Liver (tissue), 3 donors: Measurements from ENCODE around the gene CENPX.

Experiments used
- FOXA1 ChIP-seq: IDR thresholded peaks from 2 replicates; pipeline ENCODE4 v1.6.1; 2016; ENCODE audit warnings: antibody characterized with exemption
- TAF1 ChIP-seq: conservative IDR thresholded peaks from 2 replicates; pipeline ENCODE4 v1.6.1; 2016; ENCODE audit warnings: antibody characterized with exemption, mild to moderate bottlenecking
- TF ChIP-seq, protein P1 (sequence below): fragments of 150-350 bp; IDR thresholded peaks from 2 replicates; pipeline ENCODE4 v1.5.1; 2017; ENCODE audit warnings: improper control_type of control experiment, low read depth, low read length; ENCODE audit not compliant: missing input control
- donor health status: healthy.
- donor health status: healthy.

DNA sequence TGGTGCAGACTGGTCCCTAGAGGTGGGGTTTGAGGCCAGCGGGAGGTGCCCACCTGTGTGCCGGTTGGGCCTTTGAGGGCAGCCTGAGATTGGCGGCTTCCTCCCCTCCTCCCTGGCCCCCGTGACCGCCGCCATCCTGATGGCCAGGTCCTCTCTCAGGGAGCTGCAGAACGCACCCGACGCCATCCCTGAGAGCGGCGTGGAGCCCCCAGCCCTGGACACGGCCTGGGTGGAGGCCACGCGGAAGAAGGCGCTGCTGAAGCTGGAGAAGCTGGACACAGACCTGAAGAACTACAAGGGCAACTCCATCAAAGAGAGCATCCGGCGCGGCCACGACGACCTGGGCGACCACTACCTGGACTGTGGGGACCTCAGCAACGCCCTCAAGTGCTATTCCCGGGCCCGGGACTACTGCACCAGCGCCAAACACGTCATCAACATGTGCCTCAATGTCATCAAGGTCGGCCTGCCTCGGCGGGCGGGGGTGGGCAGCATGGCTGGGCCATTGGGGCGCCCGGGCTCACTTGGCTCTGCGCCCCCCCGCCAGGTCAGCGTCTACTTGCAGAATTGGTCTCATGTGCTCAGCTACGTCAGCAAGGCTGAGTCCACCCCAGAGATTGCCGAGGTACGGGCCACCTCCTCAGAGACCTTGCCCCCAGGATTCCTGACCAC is 31.8 kb upstream of the CENPX start:
- TF ChIP-seq TAF1 (no peak), FOXA1 (no peak)
- TF ChIP-seq, protein P1, sequence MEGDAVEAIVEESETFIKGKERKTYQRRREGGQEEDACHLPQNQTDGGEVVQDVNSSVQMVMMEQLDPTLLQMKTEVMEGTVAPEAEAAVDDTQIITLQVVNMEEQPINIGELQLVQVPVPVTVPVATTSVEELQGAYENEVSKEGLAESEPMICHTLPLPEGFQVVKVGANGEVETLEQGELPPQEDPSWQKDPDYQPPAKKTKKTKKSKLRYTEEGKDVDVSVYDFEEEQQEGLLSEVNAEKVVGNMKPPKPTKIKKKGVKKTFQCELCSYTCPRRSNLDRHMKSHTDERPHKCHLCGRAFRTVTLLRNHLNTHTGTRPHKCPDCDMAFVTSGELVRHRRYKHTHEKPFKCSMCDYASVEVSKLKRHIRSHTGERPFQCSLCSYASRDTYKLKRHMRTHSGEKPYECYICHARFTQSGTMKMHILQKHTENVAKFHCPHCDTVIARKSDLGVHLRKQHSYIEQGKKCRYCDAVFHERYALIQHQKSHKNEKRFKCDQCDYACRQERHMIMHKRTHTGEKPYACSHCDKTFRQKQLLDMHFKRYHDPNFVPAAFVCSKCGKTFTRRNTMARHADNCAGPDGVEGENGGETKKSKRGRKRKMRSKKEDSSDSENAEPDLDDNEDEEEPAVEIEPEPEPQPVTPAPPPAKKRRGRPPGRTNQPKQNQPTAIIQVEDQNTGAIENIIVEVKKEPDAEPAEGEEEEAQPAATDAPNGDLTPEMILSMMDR = no peak
